ENCODE data around the gene RP2. TPM values are rescaled to one million over a fixed set of nuclear protein-coding genes. Genes with fewer than 3 reads are reported as not detected.
A peak's percentile ranks its signal among the peaks of the same experiment; 100 is the strongest.

Gene RP2
- total RNA-seq, 4 donors from 2014 or later, result 5.4 to 17.3 (median 11.1) TPM

GRCh38 chrX:46838486-46838870 lies 1.6 kb downstream of the RP2 start:
- Histone ChIP-seq H3K4me1 (peaks cover 0 to 7% (median 0%) of the 10 kb centered on the region in 4 donors), H3K36me3 (no peaks in the 10 kb centered on the region), H3K27ac (peak overlapping the region in 3 of 4 donors; percentile 84 to 96 (median 92)), H3K27me3 (no peaks in the 10 kb centered on the region), H3K4me3 (peak overlapping the region in 2 of 4 donors; percentile 75 to 79), H3K9me3 (no peaks in the 10 kb centered on the region)
- TF ChIP-seq CTCF (IDR thresholded peaks at IDR 0.05), result no peak
- TF ChIP-seq POLR2A (IDR thresholded peaks at IDR 0.05), result no peak
- no peak for DNase-seq

- no peaks in the 10 kb centered on the region for H3K27me3 ChIP-seq
- no peak for DNase-seq
- peak overlapping the region in 1 of 4 donors; percentile 96 for H3K27ac ChIP-seq
- TF ChIP-seq POLR2A (IDR thresholded peaks at IDR 0.05) (no peak), CTCF (IDR thresholded peaks at IDR 0.05) (no peak)
- no peaks in the 10 kb centered on the region for H3K9me3 ChIP-seq
- H3K4me1 ChIP-seq, result peaks cover 0 to 7% (median 0%) of the 10 kb centered on the region in 4 donors
- H3K36me3 ChIP-seq, result no peaks in the 10 kb centered on the region
- H3K4me3 ChIP-seq, result peak overlapping the region in 1 of 4 donors; percentile 79
Measured at GRCh38 chrX:46838974-46839480, 2.2 kb downstream of the RP2 start.

GRCh38 chrX:46840946-46841345 lies 4.1 kb downstream of the RP2 start:
- Histone ChIP-seq H3K4me3 (no peak overlapping the region), H3K27me3 (no peaks in the 10 kb centered on the region), H3K4me1 (peaks cover 0 to 7% (median 0%) of the 10 kb centered on the region in 4 donors), H3K36me3 (no peaks in the 10 kb centered on the region), H3K27ac (no peak overlapping the region), H3K9me3 (no peaks in the 10 kb centered on the region)
- TF ChIP-seq CTCF (IDR thresholded peaks at IDR 0.05) (no peak), POLR2A (IDR thresholded peaks at IDR 0.05) (no peak)
- no peak for DNase-seq

GRCh38 chrX:46841346-46841745 lies 4.5 kb downstream of the RP2 start:
- Histone ChIP-seq H3K27ac (no peak overlapping the region), H3K4me1 (peaks cover 0 to 7% (median 0%) of the 10 kb centered on the region in 4 donors), H3K36me3 (no peaks in the 10 kb centered on the region), H3K27me3 (no peaks in the 10 kb centered on the region), H3K4me3 (no peak overlapping the region), H3K9me3 (no peaks in the 10 kb centered on the region)
- DNase-seq, result no peak
- no peak for TF ChIP-seq POLR2A (IDR thresholded peaks at IDR 0.05)

GRCh38 chrX:46844913-46845312 lies 8.1 kb downstream of the RP2 start:
- H3K27ac ChIP-seq, result no peak overlapping the region
- H3K4me3 ChIP-seq, result no peak overlapping the region
- TF ChIP-seq CTCF (IDR thresholded peaks at IDR 0.05) (no peak), POLR2A (IDR thresholded peaks at IDR 0.05) (no peak)
- no peaks in the 10 kb centered on the region for H3K36me3 ChIP-seq
- no peaks in the 10 kb centered on the region for H3K27me3 ChIP-seq
- H3K9me3 ChIP-seq, result no peaks in the 10 kb centered on the region
- H3K4me1 ChIP-seq, result peaks cover 0 to 4% (median 0%) of the 10 kb centered on the region in 4 donors
- DNase-seq, result no peak

GRCh38 chrX:46849933-46850332 lies 13.1 kb downstream of the RP2 start:
- Histone ChIP-seq H3K4me3 (no peak overlapping the region), H3K36me3 (peaks cover 0 to 8% (median 0%) of the 10 kb centered on the region in 3 donors)
- TF ChIP-seq CTCF (IDR thresholded peaks at IDR 0.05) (no peak), POLR2A (IDR thresholded peaks at IDR 0.05) (no peak)

More at GRCh38 chrX:46849933-46850332, 13.1 kb downstream of the RP2 start:
- Histone ChIP-seq H3K4me1 (no peaks in the 10 kb centered on the region), H3K9me3 (no peaks in the 10 kb centered on the region), H3K27me3 (no peaks in the 10 kb centered on the region), H3K27ac (no peak overlapping the region)
- DNase-seq, result no peak

All from Peyer's patch (tissue), 4 donors.